Measurements from ENCODE around the gene ZNF655. TPM values are rescaled to one million over a fixed set of nuclear protein-coding genes. Genes with fewer than 3 reads are reported as not detected.
"Not testable (repeated sequence)": the region's sequence is repeated elsewhere in the genome, so short reads cannot be mapped to it uniquely, and the experiment has no call there.

The ZNF655 gene
- total and polyA plus RNA-seq, 4 donors = 41.3 to 138 (median 61.2) TPM

GRCh38 chr7:99543081-99543671 lies 15.3 kb upstream of the ZNF655 start:
- H3K27ac ChIP-seq (ENCODE audit: low read depth in 1 of 2, low read length in 1 of 2) = no peak overlapping the region
- 96% methylated on average over 34 of the region's 34 CpGs for WGBS, 2 donors
- DNase-seq = no peak
- H3K4me1 ChIP-seq (ENCODE audit: control insufficient read depth in 5 of 5, insufficient read depth in 5 of 5, low read length in 5 of 5) = no peaks in the 10 kb centered on the region
- H3K27me3 ChIP-seq (ENCODE audit: control insufficient read depth in 3 of 3, insufficient read depth in 3 of 3, low read length in 2 of 3) = no peaks in the 10 kb centered on the region
- peaks cover 4 to 24% (median 9%) of the 10 kb centered on the region in 4 donors for H3K9me3 ChIP-seq (ENCODE audit: control insufficient read depth in 4 of 4, insufficient read depth in 3 of 4, low read length in 3 of 4)
- H3K36me3 ChIP-seq (ENCODE audit: control insufficient read depth in 4 of 4, insufficient read depth in 4 of 4, low read length in 4 of 4) = peaks cover 0 to 17% (median 10%) of the 10 kb centered on the region in 4 donors
- no peak overlapping the region for H3K9ac ChIP-seq (ENCODE audit: insufficient read depth in 1 of 2, low read length in 2 of 2)
- ATAC-seq (ENCODE audit: insufficient read depth, low FRiP score) = no peak
- TF ChIP-seq, protein P1, sequence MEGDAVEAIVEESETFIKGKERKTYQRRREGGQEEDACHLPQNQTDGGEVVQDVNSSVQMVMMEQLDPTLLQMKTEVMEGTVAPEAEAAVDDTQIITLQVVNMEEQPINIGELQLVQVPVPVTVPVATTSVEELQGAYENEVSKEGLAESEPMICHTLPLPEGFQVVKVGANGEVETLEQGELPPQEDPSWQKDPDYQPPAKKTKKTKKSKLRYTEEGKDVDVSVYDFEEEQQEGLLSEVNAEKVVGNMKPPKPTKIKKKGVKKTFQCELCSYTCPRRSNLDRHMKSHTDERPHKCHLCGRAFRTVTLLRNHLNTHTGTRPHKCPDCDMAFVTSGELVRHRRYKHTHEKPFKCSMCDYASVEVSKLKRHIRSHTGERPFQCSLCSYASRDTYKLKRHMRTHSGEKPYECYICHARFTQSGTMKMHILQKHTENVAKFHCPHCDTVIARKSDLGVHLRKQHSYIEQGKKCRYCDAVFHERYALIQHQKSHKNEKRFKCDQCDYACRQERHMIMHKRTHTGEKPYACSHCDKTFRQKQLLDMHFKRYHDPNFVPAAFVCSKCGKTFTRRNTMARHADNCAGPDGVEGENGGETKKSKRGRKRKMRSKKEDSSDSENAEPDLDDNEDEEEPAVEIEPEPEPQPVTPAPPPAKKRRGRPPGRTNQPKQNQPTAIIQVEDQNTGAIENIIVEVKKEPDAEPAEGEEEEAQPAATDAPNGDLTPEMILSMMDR (IDR thresholded peaks at IDR 0.05; ENCODE audit: control extremely low read depth, extremely low read depth) = no peak
- H3K4me3 ChIP-seq = no peak overlapping the region

DNA sequence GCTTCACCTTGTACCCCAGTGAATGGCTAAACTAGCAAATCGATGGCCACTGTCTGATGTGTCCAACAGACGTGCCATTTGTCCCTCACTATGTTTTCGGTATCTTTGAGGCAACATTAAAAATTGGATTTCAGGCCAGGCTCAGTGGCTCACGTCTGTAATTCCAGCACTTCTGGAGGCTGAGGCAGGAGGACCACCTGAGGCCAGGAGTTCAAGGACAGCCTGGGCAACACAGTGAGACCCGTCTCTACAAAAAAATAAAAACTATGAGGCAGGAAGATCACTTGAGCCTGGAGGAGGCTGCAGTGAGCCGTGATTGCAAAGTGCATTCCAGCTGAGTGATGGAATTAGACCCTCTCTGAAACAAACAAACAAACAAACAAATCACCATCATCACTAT lies 14.5 kb upstream of the ZNF655 start:
- Histone ChIP-seq H3K4me3 (no peak overlapping the region), H3K9me3 (ENCODE audit: control insufficient read depth in 4 of 4, insufficient read depth in 3 of 4, low read length in 3 of 4) (peaks cover 4 to 24% (median 11%) of the 10 kb centered on the region in 4 donors), H3K27me3 (ENCODE audit: control insufficient read depth in 3 of 3, insufficient read depth in 3 of 3, low read length in 2 of 3) (no peaks in the 10 kb centered on the region), H3K9ac (ENCODE audit: insufficient read depth in 1 of 2, low read length in 2 of 2) (no peak overlapping the region), H3K27ac (ENCODE audit: low read depth in 1 of 2, low read length in 1 of 2) (no peak overlapping the region), H3K36me3 (ENCODE audit: control insufficient read depth in 4 of 4, insufficient read depth in 4 of 4, low read length in 4 of 4) (peaks cover 0 to 21% (median 15%) of the 10 kb centered on the region in 4 donors), H3K4me1 (ENCODE audit: control insufficient read depth in 5 of 5, insufficient read depth in 5 of 5, low read length in 5 of 5) (no peaks in the 10 kb centered on the region)
- 96 to 98% methylated on average over 6 of the region's 6 CpGs for WGBS, 2 donors
- ATAC-seq (ENCODE audit: insufficient read depth, low FRiP score) (no peak), DNase-seq (no peak)
- TF ChIP-seq, protein P1 (IDR thresholded peaks at IDR 0.05; ENCODE audit: control extremely low read depth, extremely low read depth) = no peak

- H3K9ac ChIP-seq (ENCODE audit: insufficient read depth in 1 of 2, low read length in 2 of 2) = not testable (repeated sequence)
- WGBS, 2 donors = 96 to 97% methylated on average over 5 of the region's 5 CpGs
Observed at GRCh38 chr7:99545308-99545707, 13.1 kb upstream of the ZNF655 start.

DNA sequence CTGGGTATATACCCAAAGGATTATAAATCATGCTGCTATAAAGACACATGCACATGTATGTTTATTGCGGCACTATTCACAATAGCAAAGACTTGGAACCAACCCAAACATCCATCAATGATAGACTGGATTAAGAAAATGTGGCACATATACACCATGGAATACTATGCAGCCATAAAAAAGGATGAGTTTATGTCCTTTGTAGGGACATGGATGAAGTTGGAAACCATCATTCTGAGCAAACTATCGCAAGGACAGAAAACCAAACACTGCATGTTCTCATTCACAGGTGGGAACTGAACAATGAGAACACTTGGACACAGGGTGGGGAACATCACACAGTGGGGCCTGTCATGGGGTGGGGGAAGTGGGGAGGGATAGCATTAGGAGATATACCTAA lies 8.9 kb upstream of the ZNF655 start:
- H3K36me3 ChIP-seq (ENCODE audit: control insufficient read depth in 4 of 4, insufficient read depth in 4 of 4, low read length in 4 of 4) = peaks cover 3 to 24% (median 18%) of the 10 kb centered on the region in 4 donors
- ATAC-seq (ENCODE audit: insufficient read depth, low FRiP score); H3K4me3 ChIP-seq; DNase-seq; H3K27me3 ChIP-seq (ENCODE audit: control insufficient read depth in 3 of 3, insufficient read depth in 3 of 3, low read length in 2 of 3); H3K9me3 ChIP-seq (ENCODE audit: control insufficient read depth in 4 of 4, insufficient read depth in 3 of 4, low read length in 3 of 4); H3K9ac ChIP-seq (ENCODE audit: insufficient read depth in 1 of 2, low read length in 2 of 2); H3K27ac ChIP-seq (ENCODE audit: low read depth in 1 of 2, low read length in 1 of 2): not testable (repeated sequence)
- WGBS, 2 donors = 92 to 100% methylated on average over 1 of the region's 2 CpGs
- peaks cover 0 to 11% (median 0%) of the 10 kb centered on the region in 5 donors for H3K4me1 ChIP-seq (ENCODE audit: control insufficient read depth in 5 of 5, insufficient read depth in 5 of 5, low read length in 5 of 5)

More at GRCh38 chr7:99545308-99545707, 13.1 kb upstream of the ZNF655 start:
- not testable (repeated sequence) for H3K27ac ChIP-seq (ENCODE audit: low read depth in 1 of 2, low read length in 1 of 2); H3K27me3 ChIP-seq (ENCODE audit: control insufficient read depth in 3 of 3, insufficient read depth in 3 of 3, low read length in 2 of 3); DNase-seq; ATAC-seq (ENCODE audit: insufficient read depth, low FRiP score); H3K4me3 ChIP-seq; H3K4me1 ChIP-seq (ENCODE audit: control insufficient read depth in 5 of 5, insufficient read depth in 5 of 5, low read length in 5 of 5)
- peaks cover 0 to 21% (median 16%) of the 10 kb centered on the region in 4 donors for H3K36me3 ChIP-seq (ENCODE audit: control insufficient read depth in 4 of 4, insufficient read depth in 4 of 4, low read length in 4 of 4)
- H3K9me3 ChIP-seq (ENCODE audit: control insufficient read depth in 4 of 4, insufficient read depth in 3 of 4, low read length in 3 of 4) = peaks cover 4 to 24% (median 9%) of the 10 kb centered on the region in 4 donors
